Peyer's patch (tissue), 4 donors: ENCODE results near the gene WDR86.

Experiments
- POLR2A ChIP-seq, 2 donors: fragments of 450-650 bp; IDR thresholded peaks; one replicate each; pipeline ENCODE4 v1.5.1; 2017; ENCODE audit warnings: antibody characterized with exemption in 2 of 2, mild to moderate bottlenecking in 2 of 2, moderate library complexity in 2 of 2
- TF ChIP-seq, protein P1 (sequence below), 6 experiments: fragments of 450-650 bp in 4 of 6; fragments of 200-600 bp in 2 of 6; sonication (generic) in 1 of 6; IDR thresholded peaks; one replicate each; pipeline ENCODE4 v1.5.1; 2017 to 2019; ENCODE audit warnings: antibody characterized with exemption in 6 of 6, mild to moderate bottlenecking in 3 of 6, moderate library complexity in 1 of 6

DNA sequence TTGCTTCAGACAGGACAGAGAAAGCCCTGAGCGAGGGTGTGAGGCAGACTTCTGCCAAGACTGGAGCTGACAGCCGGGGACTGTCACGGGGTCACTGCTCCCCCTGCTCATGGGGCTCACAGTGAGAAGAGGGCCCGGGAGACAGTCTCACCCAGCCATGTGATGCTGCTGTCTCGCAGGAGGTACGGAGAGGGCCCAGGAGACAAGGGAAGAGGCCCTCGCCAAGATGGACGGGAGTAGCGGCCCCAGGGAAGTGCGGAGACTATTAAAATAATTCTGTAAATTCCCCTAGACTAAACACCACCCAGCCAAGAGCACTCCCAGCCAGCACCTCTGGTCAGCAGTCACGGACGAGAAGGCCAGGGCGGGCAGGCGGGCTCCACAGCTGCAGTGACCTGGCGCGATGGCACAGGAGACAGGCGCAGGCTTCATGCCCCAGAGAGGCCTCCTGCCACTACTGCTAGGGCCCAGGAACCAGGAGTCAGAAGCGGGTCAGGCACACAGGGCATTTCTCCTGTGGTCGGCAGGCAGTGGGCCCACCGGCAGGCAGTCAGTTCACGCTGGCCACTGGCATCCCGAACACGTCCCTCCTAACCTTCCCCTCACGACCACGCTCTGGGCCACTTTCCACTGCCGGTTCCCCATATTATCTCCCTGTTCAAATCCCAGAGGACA, 24.1 kb downstream of the WDR86 start:
- TF ChIP-seq, protein P1, sequence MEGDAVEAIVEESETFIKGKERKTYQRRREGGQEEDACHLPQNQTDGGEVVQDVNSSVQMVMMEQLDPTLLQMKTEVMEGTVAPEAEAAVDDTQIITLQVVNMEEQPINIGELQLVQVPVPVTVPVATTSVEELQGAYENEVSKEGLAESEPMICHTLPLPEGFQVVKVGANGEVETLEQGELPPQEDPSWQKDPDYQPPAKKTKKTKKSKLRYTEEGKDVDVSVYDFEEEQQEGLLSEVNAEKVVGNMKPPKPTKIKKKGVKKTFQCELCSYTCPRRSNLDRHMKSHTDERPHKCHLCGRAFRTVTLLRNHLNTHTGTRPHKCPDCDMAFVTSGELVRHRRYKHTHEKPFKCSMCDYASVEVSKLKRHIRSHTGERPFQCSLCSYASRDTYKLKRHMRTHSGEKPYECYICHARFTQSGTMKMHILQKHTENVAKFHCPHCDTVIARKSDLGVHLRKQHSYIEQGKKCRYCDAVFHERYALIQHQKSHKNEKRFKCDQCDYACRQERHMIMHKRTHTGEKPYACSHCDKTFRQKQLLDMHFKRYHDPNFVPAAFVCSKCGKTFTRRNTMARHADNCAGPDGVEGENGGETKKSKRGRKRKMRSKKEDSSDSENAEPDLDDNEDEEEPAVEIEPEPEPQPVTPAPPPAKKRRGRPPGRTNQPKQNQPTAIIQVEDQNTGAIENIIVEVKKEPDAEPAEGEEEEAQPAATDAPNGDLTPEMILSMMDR (IDR thresholded peaks at IDR 0.05), result no peak
- TF ChIP-seq POLR2A (IDR thresholded peaks at IDR 0.05), result no peak
